GM15510 (cell line): ENCODE measurements around the gene MREG.

Source experiments
- POLR2A ChIP-seq: IDR thresholded peaks from 3 replicates; pipeline ENCODE4 v1.6.1; 2011; ENCODE audit warnings: borderline replicate concordance; ENCODE audit not compliant: insufficient read length; ENCODE audit errors: extremely low read depth

The MREG gene

GRCh38 chr2:215949991-215950404, 63.4 kb downstream of the MREG start:
- no peak for TF ChIP-seq POLR2A

GRCh38 chr2:215948051-215948450, 65.3 kb downstream of the MREG start:
- no peak for TF ChIP-seq POLR2A

- no peak for TF ChIP-seq POLR2A
These were observed 66.8 kb downstream of the MREG start for GRCh38 chr2:215946586-215946985.

- TF ChIP-seq POLR2A, result no peak
These were observed 71.2 kb downstream of the MREG start for GRCh38 chr2:215942194-215942593.

GRCh38 chr2:215941726-215942125, 71.6 kb downstream of the MREG start:
- no peak for TF ChIP-seq POLR2A

- no peak for TF ChIP-seq POLR2A
These were observed 72.6 kb downstream of the MREG start for GRCh38 chr2:215940645-215941184.

GRCh38 chr2:215937190-215937589, 76.2 kb downstream of the MREG start:
- TF ChIP-seq POLR2A, result no peak

- no peak for TF ChIP-seq POLR2A
These were observed 80.2 kb downstream of the MREG start for GRCh38 chr2:215933151-215933550.

- TF ChIP-seq POLR2A, result no peak
These were observed 82.0 kb downstream of the MREG start for GRCh38 chr2:215931256-215931903.

- TF ChIP-seq POLR2A, result no peak
These were observed 82.7 kb downstream of the MREG start for GRCh38 chr2:215930505-215931253.

- no peak for TF ChIP-seq POLR2A
These were observed 83.6 kb downstream of the MREG start for GRCh38 chr2:215929602-215930335.

- no peak for TF ChIP-seq POLR2A
These were observed 85.3 kb downstream of the MREG start for GRCh38 chr2:215928086-215928485.

GRCh38 chr2:215921895-215922294, 91.5 kb downstream of the MREG start:
- TF ChIP-seq POLR2A, result no peak

GRCh38 chr2:215920244-215921100, 92.9 kb downstream of the MREG start:
- TF ChIP-seq POLR2A, result no peak

GRCh38 chr2:215919624-215920243, 93.6 kb downstream of the MREG start:
- no peak for TF ChIP-seq POLR2A
